Globus pallidus (tissue), 1 donor: ENCODE results near the gene ANXA2R.
"Not testable (repeated sequence)": the region's sequence is repeated elsewhere in the genome, so short reads cannot be mapped to it uniquely, and the experiment has no call there.

Experiments used
- DNase-seq: peaks from one replicate; pipeline ENCODE4 v3.0.0-alpha.2; 2015; ENCODE audit warnings: low spot score

Gene ANXA2R

DNA sequence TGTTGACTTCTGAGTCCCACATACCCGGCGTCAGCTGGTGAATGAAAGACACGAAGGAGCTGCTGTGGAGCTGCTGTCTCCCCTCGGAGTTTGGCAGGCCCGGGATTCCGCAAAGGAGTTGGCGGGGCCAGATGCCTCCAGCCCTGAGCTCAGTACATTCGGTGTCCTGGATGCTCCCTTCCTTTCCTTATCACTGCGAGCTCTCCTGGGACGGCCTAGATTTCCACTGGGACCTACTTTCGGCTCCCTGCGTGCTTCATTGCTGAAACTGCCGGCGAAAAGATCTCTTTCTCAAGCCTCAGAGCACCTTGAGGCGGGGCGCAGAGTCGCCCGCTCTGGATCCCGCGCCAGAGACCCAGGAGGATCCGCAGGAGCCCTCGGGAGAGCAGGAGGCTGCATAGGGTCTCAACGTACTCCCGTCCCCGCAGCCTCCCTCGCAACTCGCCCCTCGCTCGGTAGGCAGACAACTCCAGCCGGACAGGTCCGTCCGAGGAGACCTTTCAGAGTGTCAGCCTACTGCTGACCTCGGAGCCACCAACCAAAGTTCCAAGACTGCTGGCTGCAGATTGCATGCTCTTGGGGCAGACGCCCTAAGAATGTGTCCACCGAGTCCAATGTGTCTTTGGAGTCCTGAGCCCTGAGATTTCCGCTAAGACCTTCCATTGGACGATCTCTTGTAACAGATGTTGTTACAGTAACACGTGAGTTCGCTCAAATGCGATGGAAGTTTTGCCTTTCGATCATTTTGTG is 6.1 kb downstream of the ANXA2R start:
- no peak for DNase-seq

DNA sequence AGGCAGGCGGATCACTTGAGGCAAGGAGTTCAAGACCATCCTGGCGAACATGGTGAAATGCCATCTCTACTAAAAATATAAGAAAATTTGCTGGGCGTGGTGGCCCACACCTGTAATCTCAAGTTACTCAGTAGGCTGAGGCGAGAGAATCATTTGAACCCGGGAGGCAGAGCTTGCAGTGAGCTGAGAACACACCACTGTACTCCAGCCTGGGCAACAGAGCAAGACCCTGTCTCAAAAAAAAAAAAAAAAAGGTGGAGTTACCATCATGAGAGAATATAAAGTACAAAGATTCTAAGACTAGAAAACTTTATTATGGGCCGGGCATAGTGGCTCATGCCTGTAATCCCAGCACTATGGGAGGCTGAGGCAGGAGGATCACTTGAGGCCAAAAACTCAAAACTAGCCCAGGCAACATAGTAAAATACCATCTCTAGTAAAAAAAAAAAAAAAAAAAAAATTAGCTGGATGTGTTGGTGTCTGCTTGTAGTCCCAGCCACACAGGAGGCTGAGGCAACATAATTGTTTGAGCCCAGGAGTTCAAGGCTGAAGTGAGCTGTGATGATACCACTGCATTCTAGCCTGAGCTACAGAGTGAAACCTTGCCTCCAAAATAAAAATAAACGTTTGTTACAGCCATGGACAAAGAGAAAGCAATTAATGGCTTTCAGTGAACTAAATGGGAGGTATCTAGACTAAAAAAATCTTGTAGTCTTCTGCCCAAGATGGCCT is 12.9 kb downstream of the ANXA2R start:
- no peak for DNase-seq

- DNase-seq = not testable (repeated sequence)
These were observed 14.8 kb downstream of the ANXA2R start for GRCh38 chr5:43025184-43025950.

DNA sequence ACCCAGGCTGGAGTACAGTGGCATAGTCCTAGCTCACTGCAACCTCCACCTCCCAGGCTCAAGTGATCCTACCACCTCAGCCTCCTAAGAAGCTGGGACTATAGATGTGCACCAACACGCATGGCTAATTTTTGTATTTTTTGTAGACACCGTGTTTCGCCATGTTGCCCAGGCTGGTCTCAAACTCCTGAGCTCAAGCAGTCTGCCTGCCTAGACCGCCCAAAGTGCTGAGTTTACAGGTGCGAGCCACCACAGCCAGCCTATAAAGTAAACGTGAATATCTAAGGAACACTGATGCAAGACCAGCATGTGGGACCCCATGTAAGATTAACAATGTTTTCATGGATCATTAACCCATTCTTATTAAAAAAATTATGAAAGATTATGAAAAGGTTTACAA is 15.9 kb downstream of the ANXA2R start:
- DNase-seq = no peak

DNA sequence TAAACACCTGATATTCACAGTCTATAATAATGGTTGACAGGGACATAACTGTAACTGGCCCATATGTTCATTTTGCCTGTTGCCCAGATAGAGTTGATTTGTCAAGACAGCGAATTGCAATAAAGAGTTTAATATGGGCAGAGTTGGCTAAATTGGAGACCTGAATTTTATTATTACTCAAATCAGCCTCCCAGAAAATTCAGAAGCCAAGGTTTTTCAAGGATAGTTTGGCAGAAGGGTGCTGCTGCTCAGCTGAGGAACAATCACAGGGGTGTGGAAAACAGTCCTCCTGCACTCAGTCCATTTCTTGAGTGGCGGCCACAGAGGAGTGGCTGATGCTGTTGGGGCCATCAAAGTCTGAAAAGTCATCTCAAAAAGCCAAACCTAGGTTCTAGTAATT is 19.0 kb downstream of the ANXA2R start:
- no peak for DNase-seq

DNA sequence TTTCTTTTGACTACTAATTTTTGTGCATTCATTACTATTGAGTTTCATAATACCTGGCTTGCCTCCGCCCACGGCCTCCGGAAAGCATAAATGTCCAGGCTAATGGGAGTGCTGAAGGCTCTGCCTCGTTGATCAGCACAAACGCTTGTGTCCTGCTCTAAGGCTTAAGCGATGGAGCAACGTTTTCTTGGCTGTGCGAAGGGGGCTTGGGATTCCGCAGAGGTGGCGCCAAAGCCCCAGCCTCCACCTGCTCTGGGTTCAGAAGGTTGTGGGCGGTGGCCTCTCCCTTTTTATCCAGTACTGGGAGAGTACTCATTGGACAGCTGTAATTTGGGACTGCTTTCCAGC is 19.7 kb downstream of the ANXA2R start:
- no peak for DNase-seq

GRCh38 chr5:43019614-43020398 is 20.3 kb downstream of the ANXA2R start:
- no peak for DNase-seq

DNA sequence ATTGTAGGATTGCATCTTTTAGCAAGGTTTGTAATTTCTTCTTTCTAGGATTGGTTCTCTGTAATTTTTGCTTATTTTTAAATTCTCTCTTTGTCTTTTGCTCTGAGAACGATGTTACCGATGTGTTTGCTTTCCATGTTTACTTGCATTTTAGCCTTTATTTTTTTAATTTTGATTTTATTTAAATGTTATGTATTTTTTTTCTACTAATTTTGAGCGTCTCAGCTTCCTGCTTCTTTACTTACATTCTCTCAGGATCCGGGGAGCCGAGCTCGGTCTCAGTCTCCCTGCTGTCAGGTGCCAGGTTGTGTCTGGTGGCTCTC is 20.9 kb downstream of the ANXA2R start:
- peak; percentile 22 for DNase-seq

DNA sequence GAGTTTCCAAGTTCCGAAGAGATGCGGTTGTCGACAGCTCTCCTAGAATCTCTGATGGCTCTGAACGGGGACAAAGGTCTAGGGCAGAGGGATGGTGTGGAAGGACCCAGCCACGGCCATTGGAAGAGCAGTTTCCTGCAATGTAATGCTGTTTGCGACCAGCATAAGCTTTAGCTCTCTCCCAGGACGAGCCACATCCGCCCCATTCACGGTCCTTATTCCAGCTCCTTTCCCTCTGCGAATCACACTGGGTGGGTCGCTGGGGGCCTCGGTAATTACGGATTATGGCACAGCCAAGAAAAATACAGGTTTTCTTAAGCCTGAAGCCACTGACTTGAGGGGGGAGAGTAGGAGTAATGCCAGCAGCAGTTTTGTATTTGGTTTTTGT is 22.7 kb downstream of the ANXA2R start:
- DNase-seq = peak; percentile 30

GRCh38 chr5:43016217-43016779 is 23.8 kb downstream of the ANXA2R start:
- no peak for DNase-seq

DNA sequence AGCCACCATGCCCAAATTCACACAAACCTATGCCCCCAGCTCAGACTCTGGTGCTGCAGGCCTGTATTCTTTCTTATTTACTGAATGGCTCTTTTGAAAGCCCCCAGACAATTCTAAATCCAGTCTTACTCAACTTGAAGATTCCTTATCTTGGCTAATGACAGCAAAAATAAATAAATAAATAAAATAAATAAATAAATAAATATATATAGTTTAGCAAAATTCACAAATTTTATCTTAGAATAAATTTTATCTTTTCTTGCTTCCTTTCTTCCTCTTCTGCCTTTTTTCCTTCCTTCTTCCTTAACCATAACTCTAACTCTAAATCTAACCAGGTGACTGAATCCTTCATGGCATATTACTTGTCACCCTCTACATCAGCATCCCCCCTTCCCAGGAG is 25.6 kb downstream of the ANXA2R start:
- DNase-seq = no peak

DNA sequence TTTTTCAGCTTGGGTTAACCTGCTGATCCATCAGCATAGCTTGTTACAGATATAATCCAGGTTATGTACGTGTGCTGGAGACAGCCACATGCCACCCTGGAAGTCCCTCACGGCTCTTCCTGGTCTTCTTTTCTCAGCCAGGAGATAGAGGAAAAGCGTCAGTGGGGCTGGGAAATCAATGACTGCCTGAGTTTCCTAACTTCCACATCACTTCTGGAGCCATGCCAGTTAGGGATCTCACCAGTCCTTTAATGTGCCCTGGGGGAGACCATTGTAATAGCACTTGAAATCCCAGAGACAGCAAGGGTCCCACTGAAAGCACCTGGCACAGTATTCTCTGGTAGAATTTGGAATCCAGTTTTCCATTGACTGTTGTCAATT is 29.2 kb downstream of the ANXA2R start:
- no peak for DNase-seq

DNA sequence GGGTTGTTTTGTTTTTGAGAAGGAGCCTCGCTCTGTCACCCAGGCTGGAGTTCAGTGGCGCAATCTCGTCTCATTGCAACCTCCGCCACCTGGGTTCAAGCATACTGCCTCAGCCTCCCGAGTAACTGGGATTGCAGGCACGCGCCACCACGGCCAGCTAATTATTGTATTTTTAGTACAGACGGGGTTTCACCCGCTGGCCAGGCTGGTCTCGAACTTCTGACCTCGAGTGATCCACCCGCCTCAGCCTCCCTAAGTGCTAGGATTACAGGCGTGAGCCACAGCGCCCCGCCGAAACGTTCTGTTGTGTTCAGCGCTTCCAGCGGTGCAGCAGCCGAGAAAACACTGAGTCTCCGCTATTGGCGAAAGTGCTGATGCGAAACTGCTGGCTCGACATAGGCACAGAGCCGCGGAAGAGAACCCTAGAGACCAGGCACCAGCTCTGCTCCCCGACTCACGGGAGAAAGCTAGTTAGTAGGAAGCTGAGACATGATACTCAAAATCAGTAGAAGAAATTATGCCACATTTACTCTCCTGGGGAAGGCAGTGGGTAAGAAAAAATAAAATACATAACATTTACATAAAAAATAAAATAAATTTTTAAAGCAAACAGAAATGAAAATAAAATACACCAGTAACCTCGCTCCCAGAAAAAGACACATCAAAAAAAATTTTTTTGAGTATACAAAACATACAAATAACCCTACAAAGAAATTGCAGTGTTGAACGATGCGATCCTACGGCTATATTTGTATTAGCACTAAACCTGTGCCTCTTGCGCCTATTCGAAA is 31.6 kb downstream of the ANXA2R start:
- DNase-seq = peak; percentile 87

DNA sequence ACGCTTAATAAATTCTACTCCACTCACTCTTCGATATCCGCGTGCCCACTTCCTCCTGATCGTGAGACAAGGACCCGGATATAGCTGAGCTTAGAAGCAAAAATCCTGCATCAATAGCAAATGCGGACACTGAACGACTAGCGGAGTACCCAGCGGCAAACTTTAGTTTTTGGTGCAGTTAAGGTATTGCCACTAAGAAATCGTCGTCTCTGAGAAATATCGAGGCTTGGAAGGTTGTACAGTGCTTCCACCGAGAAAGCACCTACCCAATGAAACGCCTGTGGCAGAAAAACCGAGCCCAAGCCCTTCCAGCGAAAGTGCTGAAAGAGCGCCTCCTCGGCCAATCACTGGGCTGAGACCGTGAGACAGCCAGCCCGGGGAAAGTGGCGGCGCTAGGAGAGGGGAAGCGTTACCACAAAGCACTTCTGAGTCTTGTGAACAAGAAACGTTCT is 32.2 kb downstream of the ANXA2R start:
- no peak for DNase-seq

GRCh38 chr5:43007246-43007910 is 32.7 kb downstream of the ANXA2R start:
- DNase-seq = peak; percentile 88

DNA sequence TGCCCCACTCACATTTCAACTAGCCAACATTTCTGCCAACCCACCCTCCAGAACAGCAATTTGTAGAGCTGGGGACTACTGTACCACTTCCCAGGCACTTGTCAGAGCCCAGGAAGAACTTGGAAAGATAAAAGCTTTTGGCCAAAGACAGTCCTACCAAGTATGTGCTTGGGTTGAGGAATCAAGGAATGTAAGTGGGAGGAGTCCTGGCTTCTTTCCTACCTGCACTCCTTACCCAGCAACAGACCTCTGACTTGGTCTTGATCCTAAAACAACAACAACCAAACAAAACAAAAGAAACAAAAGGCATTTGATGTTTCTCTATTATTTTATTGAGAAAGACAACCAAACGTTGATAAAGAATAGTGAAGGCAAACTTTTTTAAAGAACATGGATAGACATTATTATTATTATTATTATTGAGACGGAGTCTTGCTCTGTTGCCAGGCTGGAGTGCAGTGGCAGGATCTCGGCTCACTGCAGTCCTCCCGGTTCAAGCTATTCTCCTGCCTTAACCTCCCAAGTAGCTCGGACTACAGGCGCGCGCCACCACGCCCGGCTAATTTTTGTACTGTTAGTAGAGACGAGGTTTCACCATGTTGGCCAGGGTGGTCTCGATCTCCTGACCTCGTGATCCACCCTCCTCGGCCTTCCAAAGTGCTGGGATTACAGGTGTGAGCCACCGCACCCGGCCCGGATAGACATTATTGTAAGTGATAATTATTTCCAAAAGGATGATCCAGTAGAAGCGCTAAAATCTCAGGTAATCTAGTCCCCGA is 33.5 kb downstream of the ANXA2R start:
- no peak for DNase-seq

DNA sequence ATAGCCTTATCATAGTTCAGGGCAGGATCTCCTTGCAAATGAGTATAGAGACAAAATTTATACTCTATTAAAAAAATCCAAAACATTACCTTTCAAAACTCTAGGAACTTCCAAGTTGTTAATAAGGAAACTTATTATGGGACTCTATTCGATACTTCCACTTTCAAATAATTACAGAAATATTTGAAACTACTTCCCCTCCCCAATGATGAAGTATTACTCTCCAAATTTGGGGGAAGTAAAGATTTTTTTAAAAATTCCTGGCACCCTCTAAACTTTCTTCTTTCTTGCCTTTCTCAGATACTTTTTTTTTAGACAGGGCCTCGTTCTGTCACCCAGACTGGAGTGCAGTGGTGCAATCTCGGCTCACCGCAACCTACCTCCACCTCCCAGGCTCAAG is 35.1 kb downstream of the ANXA2R start:
- no peak for DNase-seq

GRCh38 chr5:43001748-43002147 is 38.4 kb downstream of the ANXA2R start:
- DNase-seq = no peak

- DNase-seq = no peak
These were observed 39.2 kb downstream of the ANXA2R start for GRCh38 chr5:43000914-43001313.
